HCT116 (cell line): ENCODE results near the gene PPP2R1B. TPM values are rescaled to one million over a fixed set of nuclear protein-coding genes. Genes with fewer than 3 reads are reported as not detected.

Source experiments
- ATAC-seq: fragments of 200-7000 bp; cut with Tn5 transposase; 2 replicates; pipeline ENCODE4 v1.9.1; 2020; ENCODE audit warnings: mild to moderate bottlenecking, moderate library complexity
- BruUV-seq: library from RNA; stranded (reverse); fragments of 400-500 nt; replicated peaks from 2 replicates; lab custom pipeline; 2021; lab: Mats Ljungman, UMichigan
- CTCF ChIA-PET: fragments of 300-600 bp; sonication (Branson Sonifier 250); formaldehyde crosslinking; loops from one replicate; lab custom pipeline; 2021; ENCODE audit warnings: antibody characterized with exemption; lab: Charles Lee
- POLR2A ChIA-PET: fragments of 300-600, 350-600 bp; sonication (Branson Sonifier 250); formaldehyde crosslinking; loops from one replicate; lab custom pipeline; 2021; ENCODE audit warnings: antibody characterized with exemption; lab: Charles Lee
- RAD21 ChIA-PET, 2 experiments: fragments of 300-600 bp; sonication (Branson Sonifier 250); formaldehyde crosslinking; loops; one replicate each; lab custom pipeline; 2023; ENCODE audit warnings: low total read pairs in 2 of 2; ENCODE audit not compliant: uncharacterized antibody in 2 of 2, unreplicated experiment in 2 of 2, low non-redundant PET in 1 of 2; lab: Charles Lee
- DNase-seq: peaks from one replicate; pipeline ENCODE4 v3.0.0-alpha.2; 2010; ENCODE audit warnings: low read depth, low spot score
- H2AFZ ChIP-seq: fragments of 200-600 bp; shearing (Covaris generic), sonication (generic); 2 replicates; pipeline ENCODE4 v1.6.1; 2017; ENCODE audit warnings: low read depth, mixed run types, mixed read lengths, antibody characterized with exemption, low read length; ENCODE audit not compliant: poor library complexity, severe bottlenecking
- H3K27ac ChIP-seq: 2 replicates; pipeline ENCODE4 v1.5.1; 2012; ENCODE audit warnings: low read depth, low read length
- H3K27me3 ChIP-seq: fragments of 200-600 bp; sonication (generic); 2 replicates; pipeline ENCODE4 v1.6.1; 2016; ENCODE audit warnings: mixed run types, low read length, mixed read lengths; ENCODE audit not compliant: insufficient read depth
- H3K36me3 ChIP-seq, 2 experiments: fragments of 200-500 bp in 1 of 2; fragments of 200-600 bp in 1 of 2; sonication (Bioruptor generic) in 1 of 2; sonication (generic) in 1 of 2; 2 replicates each; pipeline versions ENCODE4 v1.5.1 to v1.6.1; 2014 to 2016; ENCODE audit warnings: low read length in 2 of 2, inconsistent platforms in 1 of 2, mixed read lengths in 1 of 2, mixed run types in 1 of 2; ENCODE audit not compliant: insufficient read depth in 2 of 2, control insufficient read depth in 1 of 2
- H3K4me1 ChIP-seq, 2 experiments: fragments of 200-600 bp in 1 of 2; sonication (generic) in 1 of 2; 2 replicates each; pipeline versions ENCODE4 v1.5.1 to v1.6.1; 2012 to 2017; ENCODE audit warnings: low read length in 2 of 2, inconsistent platforms in 1 of 2, mild to moderate bottlenecking in 1 of 2, mixed read lengths in 1 of 2, mixed run types in 1 of 2, moderate library complexity in 1 of 2; ENCODE audit not compliant: insufficient read depth in 2 of 2, control insufficient read depth in 1 of 2
- H3K4me2 ChIP-seq: fragments of 200-600 bp; sonication (generic); 2 replicates; pipeline ENCODE4 v1.6.1; 2017; ENCODE audit warnings: mixed run types, low read length, mixed read lengths
- H3K4me3 ChIP-seq, 2 experiments: fragments of 200-600 bp in 1 of 2; sonication (generic) in 1 of 2; replicated peaks in 1 of 2; 2 replicates each; pipeline ENCODE4 v1.5.1; 2011 to 2016; ENCODE audit warnings: low read length in 2 of 2, control low read depth in 1 of 2, low read depth in 1 of 2, mild to moderate bottlenecking in 1 of 2, mixed read lengths in 1 of 2, mixed run types in 1 of 2
- H3K79me2 ChIP-seq: fragments of 200-600 bp; sonication (generic); 2 replicates; pipeline ENCODE4 v1.6.1; 2017; ENCODE audit warnings: mild to moderate bottlenecking, mixed run types, low read length, moderate library complexity, mixed read lengths; ENCODE audit not compliant: insufficient read depth
- H3K9ac ChIP-seq: fragments of 200-600 bp; sonication (generic); 2 replicates; pipeline ENCODE4 v1.6.1; 2016; ENCODE audit warnings: low read length, mixed read lengths
- H3K9me2 ChIP-seq: fragments of 200-600 bp; sonication (generic), shearing (Covaris generic); 2 replicates; pipeline ENCODE4 v1.6.1; 2017; ENCODE audit warnings: mixed run types, mild to moderate bottlenecking, moderate library complexity; ENCODE audit not compliant: insufficient read depth
- H3K9me3 ChIP-seq, 2 experiments: fragments of 200-500 bp in 1 of 2; fragments of 200-600 bp in 1 of 2; sonication (Bioruptor generic) in 1 of 2; sonication (generic) in 1 of 2; 2 replicates each; pipeline ENCODE4 v1.6.1; 2014 to 2017; ENCODE audit warnings: low read length in 2 of 2, mixed read lengths in 2 of 2, inconsistent platforms in 1 of 2, low read depth in 1 of 2, mild to moderate bottlenecking in 1 of 2, mixed run types in 1 of 2, moderate library complexity in 1 of 2; ENCODE audit not compliant: control insufficient read depth in 1 of 2, insufficient read depth in 1 of 2
- H4K20me1 ChIP-seq: fragments of 200-600 bp; sonication (generic), shearing (Covaris generic); 2 replicates; pipeline ENCODE4 v1.6.1; 2017; ENCODE audit warnings: mixed run types, mild to moderate bottlenecking, moderate library complexity; ENCODE audit not compliant: insufficient read depth
- CBX3 ChIP-seq: IDR thresholded peaks from 2 replicates; pipeline ENCODE4 v1.6.1; 2012; ENCODE audit warnings: low read depth
- CEBPB ChIP-seq: IDR thresholded peaks from 2 replicates; pipeline ENCODE4 v1.6.1; 2012; ENCODE audit warnings: low read depth
- CTCF ChIP-seq, 3 experiments: fragments of 200-600 bp in 1 of 3; sonication (generic) in 1 of 3; IDR thresholded peaks in 2 of 3; conservative IDR thresholded peaks in 1 of 3; 2 replicates each; pipeline ENCODE4 v1.5.1; 2012 to 2017; ENCODE audit warnings: low read depth in 2 of 3, low read length in 2 of 3, antibody characterized with exemption in 1 of 3, borderline replicate concordance in 1 of 3, control low read depth in 1 of 3, mild to moderate bottlenecking in 1 of 3, mixed read lengths in 1 of 3, mixed run types in 1 of 3, moderate library complexity in 1 of 3; ENCODE audit not compliant: insufficient read depth in 1 of 3
- EGR1 ChIP-seq: IDR thresholded peaks from 2 replicates; pipeline ENCODE4 v1.6.1; 2012; ENCODE audit warnings: low read depth
- ELF1 ChIP-seq: IDR thresholded peaks from 2 replicates; pipeline ENCODE4 v1.6.1; 2012; ENCODE audit warnings: low read depth, borderline replicate concordance
- EZH2 ChIP-seq: fragments of 200-600 bp; sonication (generic); IDR thresholded peaks from 2 replicates; pipeline ENCODE4 v1.6.1; 2017; ENCODE audit warnings: antibody characterized with exemption, mixed run types
- EZH2phosphoT487 ChIP-seq: fragments of 200-600 bp; IDR thresholded peaks from 2 replicates; pipeline ENCODE4 v1.6.1; 2018; ENCODE audit warnings: antibody characterized with exemption, borderline replicate concordance
- FOSL1 ChIP-seq: IDR thresholded peaks from 2 replicates; pipeline ENCODE4 v1.6.1; 2012; ENCODE audit warnings: low read depth
- POLR2A ChIP-seq: IDR thresholded peaks from 2 replicates; pipeline ENCODE4 v1.7.0; 2011; ENCODE audit warnings: borderline replicate concordance; ENCODE audit not compliant: insufficient read depth, insufficient read length; ENCODE audit errors: extremely low read depth
- RAD21 ChIP-seq: IDR thresholded peaks from 2 replicates; pipeline ENCODE4 v1.6.1; 2012; ENCODE audit warnings: low read depth, mild to moderate bottlenecking
- SP1 ChIP-seq: IDR thresholded peaks from 2 replicates; pipeline ENCODE4 v1.6.1; 2012; ENCODE audit warnings: low read depth
- TCF7L2 ChIP-seq: IDR thresholded peaks from 2 replicates; pipeline ENCODE4 v1.7.0; 2011; ENCODE audit warnings: borderline replicate concordance, inconsistent platforms; ENCODE audit not compliant: insufficient read depth, insufficient read length; ENCODE audit errors: extremely low read depth
- YY1 ChIP-seq: IDR thresholded peaks from 2 replicates; pipeline ENCODE4 v1.6.1; 2011; ENCODE audit warnings: low read length, low read depth, moderate library complexity, mild to moderate bottlenecking; ENCODE audit not compliant: insufficient replicate concordance; ENCODE audit errors: extremely low read depth
- ZFX ChIP-seq: fragments of 450-650 bp; IDR thresholded peaks from 2 replicates; pipeline ENCODE4 v1.6.1; 2017
- ZNF274 ChIP-seq: fragments of 200-500 bp; sonication (Bioruptor generic); IDR thresholded peaks from 2 replicates; pipeline ENCODE4 v1.6.1; 2014; ENCODE audit warnings: mild to moderate bottlenecking, low read depth, low read length, inconsistent platforms
- intact Hi-C: fragments of 100-400 bp; cut with micrococcal nuclease; formaldehyde crosslinking; loops from 2 replicates; pipeline ENCODE4 v1.10.0; 2022
- total RNA-seq: library from RNA; stranded (reverse); gene quantifications from one replicate; pipeline ENCODE4 v1.2.1, GENCODE V29; 2021; ENCODE audit not compliant: unreplicated experiment
- TF ChIP-seq, protein P1 (sequence below): IDR thresholded peaks from 2 replicates; pipeline ENCODE4 v1.6.1; 2012

Gene PPP2R1B
- total RNA-seq, 1 experiment from 2014 or later: 24.9 TPM

DNA sequence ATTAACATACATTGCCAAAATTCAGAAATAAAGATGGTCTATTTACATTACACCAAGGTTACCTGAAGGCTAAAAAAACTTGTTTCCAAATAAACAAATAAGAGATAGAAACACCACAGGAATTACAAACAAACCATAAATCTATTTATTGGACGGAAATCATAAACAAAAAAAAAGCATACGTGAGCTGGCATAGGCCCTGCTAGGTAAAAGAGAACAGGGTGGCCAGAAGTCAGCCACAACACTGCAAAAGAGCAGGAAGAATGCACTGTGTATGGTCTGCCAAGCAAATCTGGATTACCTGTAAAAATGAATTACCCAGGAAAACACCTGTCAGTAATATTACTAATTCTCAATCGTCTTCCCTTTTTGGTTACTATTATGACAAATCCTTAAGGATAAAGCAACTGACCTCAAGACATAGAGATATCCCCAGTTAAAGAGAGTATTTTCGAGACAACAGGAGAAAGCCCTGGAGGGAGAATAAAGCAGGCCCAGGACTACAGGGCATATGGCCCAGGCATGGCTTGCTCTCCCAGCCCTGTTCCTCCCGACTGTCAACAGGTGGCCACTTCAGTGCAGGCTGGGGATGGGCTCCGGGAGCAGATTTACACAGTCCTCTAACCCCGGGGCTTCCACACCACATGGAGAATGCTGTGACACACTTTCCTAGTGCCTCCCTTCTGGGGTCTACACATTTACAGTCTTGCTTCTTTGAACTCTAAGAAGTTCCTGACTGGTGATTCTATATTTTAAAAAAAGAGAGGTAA is 18.0 kb downstream of the PPP2R1B start:
- RAD21 ChIA-PET: no interaction called here
- H3K4me1 ChIP-seq: peaks cover 0 to 13% of the 10 kb centered on the region in 2 experiments; a peak in 2 of 4 replicates
- H3K4me3 ChIP-seq: no peak overlapping the region
- CTCF ChIA-PET: interaction anchor here (1.2 kb wide), 1 partner anchor 29 kb away, joined by 3 read pairs; no protein-coding TSS in a partner anchor
- no peak for DNase-seq
- no peak; the same call in 1 of the 2 replicates for ATAC-seq
- no TSS peak for BruUV-seq
- intact Hi-C loops: no loop called here
- no peaks in the 10 kb centered on the region for H3K9me2 ChIP-seq
- TF ChIP-seq RAD21: no peak
- no peak for TF ChIP-seq EZH2phosphoT487
- no peak overlapping the region for H3K27ac ChIP-seq
- no peaks in the 10 kb centered on the region for H3K79me2 ChIP-seq
- H3K36me3 ChIP-seq: peaks cover 8 to 26% of the 10 kb centered on the region in 2 experiments
- H3K27me3 ChIP-seq: no peaks in the 10 kb centered on the region
- H4K20me1 ChIP-seq: no peaks in the 10 kb centered on the region
- no peak overlapping the region for H2AFZ ChIP-seq
- H3K4me2 ChIP-seq: no peak overlapping the region
- POLR2A ChIA-PET: no interaction called here
- H3K9ac ChIP-seq: no peak overlapping the region
- H3K9me3 ChIP-seq: no peaks in the 10 kb centered on the region

DNA sequence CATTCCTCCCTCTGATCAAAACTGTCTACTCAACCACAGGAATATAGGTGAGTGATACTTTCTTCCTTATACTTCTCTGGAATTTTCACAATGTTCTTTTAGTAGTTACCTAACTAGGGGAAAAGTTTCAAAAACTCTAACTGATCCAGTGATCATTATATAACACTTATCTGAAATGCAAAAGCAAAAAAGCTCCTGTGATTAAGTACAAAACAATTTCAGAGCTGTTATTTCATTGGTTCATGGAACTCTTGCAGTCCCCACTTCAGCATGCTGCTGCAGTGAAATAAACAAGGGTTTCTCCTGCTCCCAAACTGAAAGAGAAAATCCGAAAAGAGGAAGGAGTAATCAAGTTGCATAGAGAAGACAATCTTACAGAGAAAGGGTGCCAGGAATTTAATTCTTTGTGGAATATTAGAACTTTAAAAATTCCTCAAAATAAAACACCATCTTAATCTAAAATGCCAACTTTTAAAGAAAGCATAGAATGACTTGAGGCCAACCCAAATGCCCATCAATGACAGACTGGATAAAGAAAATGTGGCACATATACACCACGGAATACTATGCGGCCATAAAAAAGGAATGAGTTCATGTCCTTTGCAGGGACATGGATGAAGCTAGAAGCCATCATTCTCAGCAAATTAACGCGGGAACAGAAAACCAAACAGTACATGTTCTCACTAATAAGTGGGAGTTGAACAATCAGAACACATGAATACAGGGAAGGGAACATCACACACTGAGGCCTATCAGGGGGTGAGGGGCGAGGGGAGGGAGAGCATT is 20.3 kb downstream of the PPP2R1B start:
- ChIA-PET POLR2A (no interaction called here), CTCF (no interaction called here), RAD21 (no interaction called here)
- no peak for ATAC-seq
- Histone ChIP-seq H3K9me2 (no peaks in the 10 kb centered on the region), H3K9me3 (no peaks in the 10 kb centered on the region), H3K36me3 (peaks cover 17 to 36% of the 10 kb centered on the region in 2 experiments), H3K79me2 (no peaks in the 10 kb centered on the region), H3K4me1 (peaks cover 0 to 13% of the 10 kb centered on the region in 2 experiments; a peak in 2 of 4 replicates), H3K27ac (no peak overlapping the region), H3K9ac (no peak overlapping the region), H3K4me2 (peak overlapping the region; percentile 6; the same call in 1 of the 2 replicates), H2AFZ (no peak overlapping the region), H4K20me1 (no peaks in the 10 kb centered on the region), H3K4me3 (no peak overlapping the region), H3K27me3 (no peaks in the 10 kb centered on the region)
- DNase-seq: no peak
- intact Hi-C loops: no loop called here
- no TSS peak for BruUV-seq
- TF ChIP-seq ELF1 (no peak), CBX3 (no peak), YY1 (no peak), SP1 (no peak), EZH2 (no peak), TCF7L2 (no peak), FOSL1 (no peak), EGR1 (no peak), ZFX (no peak), ZNF274 (no peak), RAD21 (no peak), EZH2phosphoT487 (no peak), CEBPB (no peak), POLR2A (no peak), CTCF (IDR thresholded peaks at IDR 0.05 in 2 of 3, conservative IDR thresholded peaks at IDR 0.05 in 1 of 3; ENCODE audit: borderline replicate concordance in 1 of 3, insufficient read depth in 1 of 3, low read depth in 2 of 3, low read length in 2 of 3) (no peak)
- TF ChIP-seq, protein P1, sequence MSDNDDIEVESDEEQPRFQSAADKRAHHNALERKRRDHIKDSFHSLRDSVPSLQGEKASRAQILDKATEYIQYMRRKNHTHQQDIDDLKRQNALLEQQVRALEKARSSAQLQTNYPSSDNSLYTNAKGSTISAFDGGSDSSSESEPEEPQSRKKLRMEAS: no peak
